ENCODE results near the gene CYP1A2.
A peak's percentile ranks its signal among the peaks of the same experiment; 100 is the strongest.

CYP1A2 gene

GRCh38 chr15:74791007-74791406, 42.4 kb downstream of the CYP1A2 start:
- Histone ChIP-seq H3K9me2 (replicated peaks; ENCODE audit: insufficient read depth, low read length) (no peaks in the 10 kb centered on the region), H3F3A (ENCODE audit: insufficient read depth) (peaks cover 55% of the 10 kb centered on the region), H3K4me2 (ENCODE audit: low read depth, low read length, poor library complexity, severe bottlenecking) (peak overlapping the region; percentile 73), H3K27me3 (ENCODE audit: low read length) (no peaks in the 10 kb centered on the region), H3K9me3 (ENCODE audit: insufficient read depth, low read length) (no peaks in the 10 kb centered on the region), H3K79me2 (ENCODE audit: insufficient read depth, low read length) (peaks cover 85% of the 10 kb centered on the region), H3K36me3 (ENCODE audit: low read length) (no peaks in the 10 kb centered on the region), H4K20me1 (ENCODE audit: low read depth, low read length) (no peaks in the 10 kb centered on the region), H3K4me3 (ENCODE audit: insufficient read depth, low read length, poor library complexity, severe bottlenecking) (peak overlapping the region; percentile 51), H3K9ac (ENCODE audit: low read length) (peak overlapping the region; percentile 77), H2AFZ (ENCODE audit: low read depth, low read length, severe bottlenecking) (no peak overlapping the region), H3K27ac (ENCODE audit: low read depth, low read length) (peak overlapping the region; percentile 96)
- no peak for TF ChIP-seq CTCF (IDR thresholded peaks at IDR 0.05; ENCODE audit: insufficient read depth, low read length, poor library complexity, severe bottlenecking)
- TF ChIP-seq EZH2phosphoT487 (conservative IDR thresholded peaks at IDR 0.05; ENCODE audit: low read length): no peak

- Histone ChIP-seq H3K4me3 (ENCODE audit: insufficient read depth, low read length, poor library complexity, severe bottlenecking) (no peak overlapping the region), H3K4me2 (ENCODE audit: low read depth, low read length, poor library complexity, severe bottlenecking) (peak overlapping the region; percentile 73), H4K20me1 (ENCODE audit: low read depth, low read length) (no peaks in the 10 kb centered on the region), H3K9me3 (ENCODE audit: insufficient read depth, low read length) (no peaks in the 10 kb centered on the region), H3K36me3 (ENCODE audit: low read length) (no peaks in the 10 kb centered on the region), H3K9ac (ENCODE audit: low read length) (peak overlapping the region; percentile 77), H2AFZ (ENCODE audit: low read depth, low read length, severe bottlenecking) (no peak overlapping the region), H3K79me2 (ENCODE audit: insufficient read depth, low read length) (peaks cover 85% of the 10 kb centered on the region), H3F3A (ENCODE audit: insufficient read depth) (peaks cover 48% of the 10 kb centered on the region), H3K27me3 (ENCODE audit: low read length) (no peaks in the 10 kb centered on the region), H3K9me2 (replicated peaks; ENCODE audit: insufficient read depth, low read length) (no peaks in the 10 kb centered on the region), H3K27ac (ENCODE audit: low read depth, low read length) (peak overlapping the region; percentile 96)
- TF ChIP-seq EZH2phosphoT487 (conservative IDR thresholded peaks at IDR 0.05; ENCODE audit: low read length) (no peak), CTCF (IDR thresholded peaks at IDR 0.05; ENCODE audit: insufficient read depth, low read length, poor library complexity, severe bottlenecking) (no peak)
These were observed 43.0 kb downstream of the CYP1A2 start for GRCh38 chr15:74791667-74792066.

- Histone ChIP-seq H3K27me3 (ENCODE audit: low read length) (no peaks in the 10 kb centered on the region), H3K79me2 (ENCODE audit: insufficient read depth, low read length) (peaks cover 87% of the 10 kb centered on the region), H4K20me1 (ENCODE audit: low read depth, low read length) (no peaks in the 10 kb centered on the region), H3K4me2 (ENCODE audit: low read depth, low read length, poor library complexity, severe bottlenecking) (peak overlapping the region; percentile 73), H2AFZ (ENCODE audit: low read depth, low read length, severe bottlenecking) (no peak overlapping the region), H3F3A (ENCODE audit: insufficient read depth) (peaks cover 42% of the 10 kb centered on the region), H3K4me3 (ENCODE audit: insufficient read depth, low read length, poor library complexity, severe bottlenecking) (no peak overlapping the region), H3K27ac (ENCODE audit: low read depth, low read length) (peak overlapping the region; percentile 96), H3K9me2 (replicated peaks; ENCODE audit: insufficient read depth, low read length) (no peaks in the 10 kb centered on the region), H3K9ac (ENCODE audit: low read length) (peak overlapping the region; percentile 77), H3K36me3 (ENCODE audit: low read length) (no peaks in the 10 kb centered on the region), H3K9me3 (ENCODE audit: insufficient read depth, low read length) (no peaks in the 10 kb centered on the region)
- TF ChIP-seq EZH2phosphoT487 (conservative IDR thresholded peaks at IDR 0.05; ENCODE audit: low read length): no peak
- no peak for TF ChIP-seq CTCF (IDR thresholded peaks at IDR 0.05; ENCODE audit: insufficient read depth, low read length, poor library complexity, severe bottlenecking)
These were observed 43.8 kb downstream of the CYP1A2 start for GRCh38 chr15:74792227-74793016.

All from SU-DHL-6 (cell line).